Stimulated activated naive CD4-positive, alpha-beta T cell treated with Interleukin-2 at 50 U/mL for 16 hours (primary cell): Measurements from ENCODE around the gene PCED1A.

Experiments used
- DNase-seq: peaks from one replicate; lab custom pipeline; 2025; lab: John Stamatoyannopoulos, UW

PCED1A gene

DNA sequence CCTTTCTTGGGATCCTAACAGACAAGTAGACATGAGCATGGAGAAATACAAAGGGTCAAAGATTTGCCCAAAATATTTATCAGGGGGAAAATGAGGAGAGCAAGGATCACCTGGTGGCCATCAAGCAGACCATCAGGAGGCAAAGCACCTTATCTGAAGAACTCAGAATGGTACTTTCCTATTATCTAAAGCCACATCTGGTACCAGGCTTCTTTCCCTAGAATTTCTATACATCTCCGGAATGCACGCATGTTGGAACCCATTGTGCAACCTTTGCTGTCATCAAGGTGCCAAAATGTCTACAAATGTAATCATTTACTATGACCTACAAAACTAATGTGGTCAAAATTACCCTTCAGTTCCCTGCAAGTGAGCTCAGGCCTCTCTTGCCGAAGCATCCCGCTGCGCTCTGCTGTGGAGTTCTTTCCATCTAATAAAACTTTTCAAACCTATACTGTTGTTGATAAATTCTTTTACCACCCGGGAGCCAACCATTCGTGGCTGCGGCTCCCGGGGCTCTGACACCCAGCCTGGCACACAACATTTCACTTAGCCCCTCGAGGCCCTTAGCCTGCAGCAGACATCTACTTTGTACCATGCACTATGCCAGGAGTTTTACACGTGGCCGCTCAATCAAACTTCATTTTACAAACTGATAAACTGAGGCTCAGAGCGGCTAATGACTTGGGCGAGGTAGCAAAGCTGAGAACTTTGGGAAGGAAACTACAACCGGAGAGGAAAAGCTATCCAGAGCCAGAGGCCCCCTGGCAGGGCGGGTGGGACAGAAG, 36.2 kb downstream of the PCED1A start:
- DNase-seq = no peak

DNA sequence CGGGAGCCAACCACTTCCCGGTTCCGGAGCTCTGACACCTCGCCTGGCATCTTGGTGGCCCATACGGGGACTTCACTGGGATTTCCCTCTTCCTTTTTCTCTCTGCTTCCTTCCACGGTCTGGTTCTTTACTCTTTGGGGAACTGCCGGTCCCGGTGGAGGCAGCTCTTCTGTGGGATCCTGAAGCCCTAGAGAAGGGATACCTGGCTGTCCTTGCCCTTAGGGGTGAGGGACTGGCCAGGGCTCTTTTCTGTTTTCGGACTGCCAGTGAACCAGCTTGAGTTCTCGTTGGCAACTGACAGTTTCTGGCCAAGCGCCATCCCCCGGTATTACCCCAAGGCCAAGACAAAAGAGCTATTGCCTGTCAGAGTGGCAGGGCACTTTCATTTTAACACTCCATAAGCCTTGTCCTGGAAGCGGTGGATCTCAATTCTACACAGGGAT, 39.1 kb downstream of the PCED1A start:
- no peak for DNase-seq

DNA sequence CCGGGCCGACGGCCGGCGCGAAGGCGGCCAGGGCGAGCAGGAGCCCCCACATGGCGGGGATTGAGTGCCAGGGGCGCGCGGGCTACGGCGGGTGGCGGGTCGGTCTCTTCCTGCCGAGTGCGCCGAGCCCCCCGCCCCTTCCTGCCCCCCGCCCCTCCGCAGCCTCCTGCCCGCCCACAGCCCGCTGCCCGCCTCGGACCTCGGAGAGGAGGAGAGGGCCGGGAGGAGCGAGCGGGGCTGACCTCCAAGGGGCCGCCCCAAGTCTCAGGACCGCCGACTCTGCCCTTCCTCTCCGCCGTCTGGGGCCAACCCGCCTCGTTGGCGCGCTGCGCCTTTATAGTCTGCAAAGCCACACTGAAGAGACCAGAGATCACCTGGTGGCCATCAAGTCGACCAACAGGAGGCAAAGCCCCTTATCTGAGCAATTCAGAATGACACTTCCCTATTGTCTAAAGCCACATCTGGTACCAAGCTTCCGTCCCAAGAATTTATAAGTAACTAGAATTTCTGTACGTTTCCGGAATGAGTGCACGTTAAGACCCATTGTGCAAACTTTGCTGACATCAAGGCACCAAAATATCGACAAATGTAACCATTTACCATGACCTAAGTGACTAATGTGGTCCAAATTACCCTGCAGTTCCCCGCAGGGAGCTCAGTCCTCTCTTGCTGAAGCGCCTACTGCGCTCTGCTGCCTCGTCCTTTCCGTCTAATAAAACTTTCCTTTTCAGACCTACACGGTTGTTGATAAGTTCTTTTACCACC, 39.8 kb downstream of the PCED1A start, which contains the start of gene CPXM1:
TSS of gene CPXM1 (minus strand) at position 107 of the 765 bp plus-strand sequence. CDS start at position 52, 55 bp downstream.
- DNase-seq = no peak

DNA sequence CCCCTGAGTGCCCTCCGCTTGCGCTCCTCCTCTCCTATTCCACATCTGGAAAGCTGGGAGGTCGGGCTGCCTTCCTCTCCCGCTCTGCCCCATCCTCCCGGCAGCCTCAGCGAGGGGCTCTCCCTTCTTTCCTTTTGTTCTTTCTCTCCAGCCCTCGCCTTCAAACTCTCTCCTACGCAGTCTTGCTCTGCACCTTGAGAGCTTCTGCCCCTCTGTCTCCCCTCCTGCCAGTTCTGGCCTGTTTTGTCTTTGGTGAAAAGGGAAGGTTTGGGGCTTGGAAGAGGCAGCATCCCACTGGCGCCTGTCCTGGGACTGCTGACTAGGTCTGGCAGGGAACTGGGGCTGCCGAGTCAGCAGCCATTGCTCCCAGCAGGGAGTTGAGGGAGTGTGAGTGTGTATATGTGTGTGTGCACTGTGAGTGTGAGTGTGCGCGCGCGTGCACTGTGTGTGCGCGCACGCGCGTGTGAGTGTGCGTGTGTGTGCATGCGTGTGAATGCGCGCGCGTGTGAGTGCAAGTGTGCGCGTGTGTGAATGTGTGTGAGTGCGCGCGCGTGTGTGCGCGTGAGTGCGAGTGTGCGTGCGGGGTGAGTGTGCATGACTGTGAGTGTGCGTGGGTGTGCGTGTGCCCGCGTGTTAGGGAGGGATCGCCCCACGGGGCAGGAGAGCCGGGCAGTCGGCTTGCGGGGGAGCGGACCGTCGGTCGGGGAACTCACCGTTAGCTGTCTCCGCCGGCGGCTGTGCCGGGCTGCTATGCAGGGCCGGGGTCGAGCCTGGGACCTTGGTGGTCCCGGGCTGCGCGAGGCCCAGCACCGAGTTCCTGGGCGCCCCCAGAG, 40.6 kb downstream of the PCED1A start:
- DNase-seq = no peak

DNA sequence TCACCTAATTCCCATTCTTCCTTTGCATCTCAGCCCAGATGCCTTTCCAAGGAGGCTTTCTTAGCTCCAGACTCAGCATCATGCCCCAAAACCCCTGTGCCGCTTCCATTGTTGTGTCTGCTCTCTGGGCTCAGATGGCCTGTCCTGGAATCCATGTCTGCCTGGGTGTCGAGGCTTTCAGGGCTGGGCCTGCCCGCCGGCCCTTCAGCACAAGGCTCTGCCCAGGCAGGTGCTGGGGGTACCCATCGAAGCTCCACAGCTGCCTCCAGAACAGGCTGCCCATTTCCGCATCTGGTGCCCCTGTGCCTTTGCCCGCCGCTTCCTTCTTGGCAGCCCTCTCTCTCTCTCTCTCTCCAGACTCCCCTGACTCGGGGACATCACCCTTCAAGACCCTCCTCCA, 41.2 kb downstream of the PCED1A start:
- DNase-seq = no peak

DNA sequence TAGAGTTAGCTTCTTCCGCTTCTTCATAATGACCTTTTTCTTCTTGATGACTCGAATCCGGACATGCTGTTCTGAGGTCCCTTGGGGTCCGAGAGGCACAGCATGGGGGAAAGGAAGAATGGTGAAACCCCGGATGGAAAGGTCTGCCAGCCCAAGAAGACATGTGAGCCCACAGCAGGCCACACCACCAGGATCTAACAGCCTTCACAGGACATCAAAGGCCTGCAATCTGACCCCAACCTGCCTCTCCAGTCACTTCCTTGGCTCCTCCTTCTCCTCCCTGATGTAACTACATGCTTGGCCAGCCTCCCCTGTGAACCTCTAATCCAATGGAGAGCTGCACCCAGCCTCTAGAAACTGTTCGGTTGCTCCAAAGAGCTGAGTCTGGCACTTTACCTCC, 41.6 kb downstream of the PCED1A start:
- no peak for DNase-seq

DNA sequence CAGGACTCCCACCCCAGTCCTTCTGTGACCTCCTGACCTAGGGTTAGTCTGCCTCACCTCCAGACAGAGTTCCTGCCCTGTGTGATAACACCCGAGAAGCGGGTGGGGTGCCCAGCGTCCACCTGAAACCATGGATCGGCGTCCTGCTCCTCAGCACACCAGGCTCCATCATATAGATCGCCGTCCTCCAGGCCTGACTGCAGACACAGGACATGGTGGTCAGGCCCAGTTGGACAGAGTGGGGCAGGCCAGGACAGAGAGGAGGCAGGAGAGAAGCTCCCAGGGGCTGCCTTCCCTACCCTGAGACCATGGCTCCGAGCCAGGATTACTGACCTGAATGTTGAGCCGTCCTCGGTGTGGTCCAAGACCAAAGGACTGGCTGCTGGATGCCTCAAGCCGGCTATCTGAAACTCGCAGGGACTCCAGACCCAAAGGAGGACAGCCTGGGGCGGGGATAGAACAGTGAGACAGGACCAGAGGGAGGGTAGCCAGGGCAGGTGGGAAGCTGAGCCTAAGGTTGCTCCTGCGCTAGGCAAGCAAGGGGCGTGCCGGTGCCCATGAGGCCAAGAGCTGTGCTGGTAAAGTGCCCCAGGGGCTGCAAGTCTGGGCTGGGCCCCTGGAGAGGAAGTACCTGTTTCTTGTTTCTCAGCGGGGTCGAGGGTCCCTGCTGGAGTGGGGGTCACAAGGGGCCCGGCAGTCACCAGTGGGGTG, 42.2 kb downstream of the PCED1A start:
- no peak for DNase-seq

DNA sequence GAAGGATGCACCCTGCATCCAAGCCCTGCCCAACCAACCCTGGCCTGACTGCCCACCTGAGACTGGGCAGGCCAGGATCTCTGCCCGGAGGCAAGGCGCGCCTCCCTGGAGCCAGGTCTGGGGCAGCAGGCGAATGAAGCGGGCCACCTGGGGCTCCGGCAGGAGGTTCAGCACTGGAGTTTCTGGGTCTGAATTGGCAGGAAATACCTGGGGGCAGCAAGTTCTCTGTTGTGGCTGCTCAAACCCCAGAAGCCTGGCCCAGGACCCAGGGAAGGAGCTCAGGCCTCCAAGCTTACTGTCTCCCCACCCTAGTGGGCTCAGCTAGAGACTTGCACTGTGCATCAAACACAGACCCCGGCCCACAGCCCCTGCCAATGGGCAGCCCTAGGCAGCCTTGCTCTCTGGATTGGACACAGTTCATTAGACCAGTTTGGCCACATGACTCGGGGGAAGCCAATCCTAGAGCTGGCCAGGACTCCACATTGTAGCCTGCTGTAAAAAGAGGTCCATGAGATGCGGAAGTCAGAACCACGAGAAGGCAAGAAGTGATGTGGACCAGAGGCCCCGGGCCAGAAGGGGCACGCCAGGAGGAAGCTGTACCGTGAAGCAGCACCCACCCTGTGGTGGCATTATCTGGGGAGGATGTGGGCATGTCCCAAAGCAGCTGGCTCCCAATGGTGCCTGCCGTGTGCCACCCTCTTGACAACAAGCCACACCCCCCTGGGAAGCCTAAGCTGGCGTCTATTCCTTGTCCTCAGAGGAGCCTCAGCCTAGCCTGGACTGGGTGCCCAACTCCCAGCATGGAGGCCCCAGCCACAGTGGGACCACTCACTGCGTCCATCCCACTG, 43.1 kb downstream of the PCED1A start:
- no peak for DNase-seq

DNA sequence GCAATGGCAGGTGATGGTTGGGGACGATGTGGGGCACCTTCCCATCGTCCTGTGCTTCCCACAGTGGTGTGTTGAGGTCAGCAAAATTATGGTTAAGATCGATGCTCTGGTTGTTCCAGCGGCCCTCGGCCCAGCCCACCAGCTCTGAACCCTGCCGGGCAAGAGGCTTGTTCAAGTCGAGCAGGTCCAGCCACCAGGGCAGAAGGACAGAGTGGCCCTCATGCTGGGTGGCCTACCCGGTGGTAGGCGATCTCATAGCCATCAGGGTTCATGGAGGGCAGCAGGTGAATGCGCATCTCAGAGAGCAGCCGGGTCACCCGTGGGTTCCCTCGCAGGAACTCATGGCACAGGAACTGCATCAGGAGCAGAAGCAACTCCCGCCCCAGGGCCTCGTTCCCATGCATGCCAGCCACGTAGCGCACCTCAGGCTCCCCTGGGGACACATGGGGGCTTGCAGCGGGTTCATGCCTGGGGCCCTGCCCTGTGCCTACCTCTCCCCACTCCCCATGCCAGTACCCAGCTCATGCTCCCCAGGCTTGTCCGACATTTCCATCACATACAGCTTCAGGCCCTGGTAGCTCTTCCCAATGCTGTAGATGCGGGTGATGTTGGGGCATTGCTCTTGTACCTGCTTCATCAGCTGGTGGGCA, 44.3 kb downstream of the PCED1A start:
- no peak for DNase-seq

DNA sequence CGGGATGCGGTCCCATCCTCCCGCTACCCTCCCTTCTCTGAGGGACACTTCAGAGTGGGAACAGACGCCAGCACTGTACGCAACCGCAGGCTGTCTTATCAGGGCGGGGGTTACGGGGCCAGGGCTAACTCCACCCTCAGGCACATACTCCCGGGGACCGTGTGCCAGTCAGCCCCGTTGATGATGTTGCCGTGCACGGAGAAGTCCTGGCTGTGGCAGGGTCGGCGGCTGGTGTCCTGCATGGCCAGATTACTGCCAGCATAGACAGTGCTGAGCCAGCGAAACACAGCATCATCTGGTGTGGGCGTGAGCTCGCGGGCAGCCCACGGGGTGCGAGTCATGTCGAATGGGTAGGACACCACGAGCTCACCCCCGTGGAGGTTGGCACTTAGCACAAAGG, 45.0 kb downstream of the PCED1A start:
- no peak for DNase-seq

DNA sequence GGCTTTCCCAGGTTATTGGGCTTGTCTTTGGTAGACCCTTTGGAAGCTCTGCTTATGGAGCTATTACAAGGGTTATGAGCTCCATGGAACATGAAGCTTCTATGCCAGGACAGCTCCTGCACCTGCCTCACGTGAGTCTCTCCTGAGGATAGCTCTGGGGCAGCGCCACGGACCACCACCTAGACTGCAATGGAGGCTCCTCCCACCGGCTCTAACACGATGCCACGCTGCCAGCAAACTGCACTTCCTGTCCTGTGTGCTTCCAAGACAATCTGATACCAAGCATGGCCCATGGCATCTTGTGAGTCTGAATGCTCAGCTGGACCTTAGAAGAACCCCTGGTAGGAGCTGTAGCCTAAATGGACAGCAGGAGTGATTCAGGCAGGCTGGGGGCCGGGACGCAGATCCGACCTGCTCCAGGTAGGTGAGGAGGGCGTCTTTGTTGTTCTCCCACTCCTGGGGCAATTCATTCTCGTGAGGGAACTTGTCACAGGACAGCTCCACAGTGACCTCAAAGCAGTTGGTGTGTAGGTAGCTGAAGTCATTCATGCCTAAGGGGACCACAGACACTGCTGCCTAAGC, 45.5 kb downstream of the PCED1A start:
- no peak for DNase-seq

DNA sequence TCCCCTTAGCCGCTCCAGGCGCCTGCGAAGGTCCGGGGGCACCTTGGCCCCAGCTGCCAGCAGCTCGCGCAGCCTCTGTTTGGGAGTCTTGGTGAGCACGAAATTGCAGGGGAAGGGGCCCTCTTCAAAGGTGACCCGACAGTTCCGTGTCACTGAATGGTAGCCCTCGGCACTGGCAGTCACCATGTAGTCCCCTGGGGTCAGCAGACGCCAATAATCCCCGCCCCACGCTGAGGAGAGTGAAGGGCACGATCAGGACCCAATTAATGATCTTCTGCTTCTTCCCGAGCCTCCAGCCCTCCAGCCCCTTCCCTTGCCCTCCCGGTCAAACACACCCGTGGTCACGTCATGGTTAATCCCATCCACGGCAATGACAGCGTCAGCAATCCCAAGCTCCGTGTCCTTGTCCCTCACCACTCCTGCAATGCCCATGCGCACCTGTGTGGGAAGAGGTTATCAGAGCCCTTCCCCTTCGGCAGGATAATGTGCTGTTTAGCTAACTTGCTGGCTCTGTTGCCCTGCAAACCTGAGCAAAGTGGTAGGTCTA, 46.2 kb downstream of the PCED1A start:
- no peak for DNase-seq

DNA sequence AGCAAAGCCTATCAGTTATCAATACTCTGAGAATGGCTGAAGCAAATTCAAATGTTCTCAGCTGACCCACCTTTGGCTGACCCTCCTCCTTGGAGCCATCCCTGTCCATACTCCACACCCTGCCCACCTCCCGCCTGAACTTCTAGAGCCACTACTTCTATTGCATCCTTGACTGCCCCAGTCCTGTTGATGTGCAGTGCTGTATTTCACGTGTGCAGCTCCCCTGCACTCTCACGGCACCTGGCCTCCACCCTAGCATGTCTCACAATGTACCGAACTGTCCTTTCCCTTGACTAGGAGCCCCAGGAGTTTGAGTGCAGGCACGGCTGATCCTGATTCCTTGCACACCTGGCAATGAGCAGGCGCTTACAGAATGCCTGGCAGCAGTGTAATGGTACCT, 47.0 kb downstream of the PCED1A start:
- no peak for DNase-seq
